ENCODE results near the gene MYOCD.

MYOCD gene

DNA sequence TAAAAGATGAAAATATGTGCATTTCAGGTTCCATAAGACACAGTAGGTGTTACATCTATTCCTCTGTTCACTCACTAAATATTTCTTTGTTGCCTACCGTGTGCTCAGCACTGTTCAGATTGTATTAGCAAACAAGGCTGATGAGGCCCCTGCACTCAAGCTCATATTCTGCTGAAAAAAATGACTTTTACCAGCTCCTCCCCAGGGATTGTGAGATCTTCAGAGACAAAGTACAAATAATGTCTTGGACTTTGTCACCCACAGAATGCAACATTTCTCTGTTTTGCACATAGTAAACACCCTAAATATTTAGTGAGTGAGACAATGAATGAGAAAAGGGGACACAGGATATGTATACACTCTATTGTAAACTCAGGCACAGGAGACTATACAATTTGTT, 21.9 kb upstream of the MYOCD start:
- DNase-seq (ENCODE audit: low read depth): no peak

GRCh38 chr17:12644623-12645022, 21.1 kb upstream of the MYOCD start:
- DNase-seq (ENCODE audit: low read depth): no peak

DNA sequence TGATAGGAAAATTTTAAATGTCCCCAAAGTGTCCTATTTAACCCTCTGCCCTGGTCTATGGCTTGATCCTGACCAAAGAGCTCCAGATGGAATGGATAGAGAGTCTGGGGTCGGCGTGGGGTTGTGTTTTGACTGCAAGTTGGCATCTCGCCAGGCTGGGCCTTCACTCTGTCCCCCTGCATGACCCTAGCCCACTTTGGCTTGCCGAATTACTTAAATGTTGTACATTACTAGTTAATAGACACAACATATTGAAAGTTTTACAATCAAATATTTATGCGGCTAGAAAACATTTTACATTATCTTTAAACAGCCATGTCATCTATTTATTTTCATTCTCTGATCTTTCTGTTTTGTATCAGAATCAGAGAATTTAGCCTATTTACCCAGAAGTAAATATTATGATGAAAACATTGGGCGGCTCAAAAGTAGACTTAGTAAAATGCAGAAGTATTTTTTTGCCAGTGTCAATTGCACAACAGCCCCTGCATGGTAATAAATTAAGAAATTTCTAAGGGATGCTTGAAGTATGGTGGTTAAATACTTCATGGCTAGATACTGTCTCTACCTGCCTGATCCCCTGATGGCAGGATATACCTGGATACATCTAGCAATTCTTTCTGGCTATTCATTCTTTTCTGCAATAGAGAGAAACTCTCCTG, 18.8 kb upstream of the MYOCD start:
- no peak for DNase-seq (ENCODE audit: low read depth)

- DNase-seq (ENCODE audit: low read depth): no peak
Measured at GRCh38 chr17:12648498-12648897, 17.2 kb upstream of the MYOCD start.

DNA sequence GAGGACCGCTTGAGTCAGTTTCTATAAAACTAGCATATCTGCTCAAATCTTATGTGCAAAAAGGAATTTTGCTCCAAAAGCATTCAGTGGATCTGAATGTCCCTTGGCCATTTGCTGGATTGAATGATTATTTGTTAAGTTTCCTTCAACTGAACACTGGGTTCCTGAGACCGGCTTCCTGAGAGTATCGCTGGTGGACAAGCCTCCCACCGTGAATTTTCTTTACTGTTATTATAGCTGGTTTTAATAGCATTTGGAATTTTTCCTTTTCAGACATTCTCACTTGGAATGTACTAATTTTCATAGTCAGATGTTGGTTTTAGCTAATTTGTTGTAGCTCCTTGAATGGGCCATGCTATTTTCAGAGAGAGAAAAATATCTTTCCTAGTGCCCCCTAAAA, 9.8 kb upstream of the MYOCD start:
- no peak for DNase-seq (ENCODE audit: low read depth)

DNA sequence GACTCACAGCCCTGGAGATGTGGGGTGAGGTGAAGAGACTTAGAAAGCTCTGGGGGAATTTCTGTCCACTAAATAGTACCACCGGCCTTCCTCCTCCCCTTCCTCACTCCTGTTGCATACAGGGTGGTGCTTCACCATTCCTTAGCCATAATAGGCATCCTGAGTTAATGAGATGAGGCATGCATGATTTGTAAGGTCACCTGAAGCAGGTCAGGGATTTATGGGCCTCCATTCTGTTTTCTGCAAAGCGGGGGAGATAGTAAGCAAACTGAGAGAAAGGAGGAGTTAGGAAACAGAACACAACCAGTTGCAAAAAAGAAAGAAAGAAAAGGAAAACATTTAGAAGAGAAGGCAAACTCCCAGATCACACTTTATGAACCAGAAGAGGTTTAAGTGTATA, 9.3 kb upstream of the MYOCD start:
- no peak for DNase-seq (ENCODE audit: low read depth)

DNA sequence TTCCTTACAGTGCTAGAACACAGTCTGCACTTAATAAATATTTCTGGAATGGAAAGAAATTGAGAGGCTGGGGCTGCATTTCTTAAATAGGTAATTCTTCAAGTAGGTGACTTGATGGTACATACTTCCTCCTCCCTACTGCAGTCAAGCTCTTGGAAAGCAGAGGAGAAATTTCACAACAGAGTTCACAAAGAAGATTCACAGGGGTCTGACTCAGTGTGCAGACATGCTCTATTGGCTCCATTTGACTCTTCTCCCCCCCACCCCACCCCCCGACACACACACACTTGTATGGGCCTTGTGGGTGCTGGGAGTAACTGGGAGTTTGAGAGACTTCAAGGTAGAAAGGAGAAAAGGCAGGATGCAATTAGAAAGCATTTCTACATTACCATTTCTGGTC, 6.2 kb upstream of the MYOCD start:
- no peak for DNase-seq (ENCODE audit: low read depth)

DNA sequence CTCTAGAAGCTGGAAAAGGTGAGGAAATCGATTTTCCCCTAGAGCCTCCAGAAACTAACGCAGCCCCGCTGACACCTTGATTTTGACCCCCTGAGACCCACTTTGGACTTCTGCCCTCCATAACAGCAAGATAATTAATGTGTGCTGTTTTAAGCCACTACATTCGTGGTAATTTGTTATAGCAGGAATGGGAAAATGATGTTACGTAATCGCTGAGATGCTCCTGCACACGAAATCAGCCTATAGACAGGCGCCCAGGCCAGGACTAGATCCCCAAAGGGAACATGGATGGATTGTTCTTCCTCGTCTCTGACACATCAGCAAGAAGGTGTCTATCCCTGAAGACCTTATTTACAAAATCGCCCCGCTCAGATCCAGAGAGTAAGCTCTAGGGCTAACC, 1.4 kb upstream of the MYOCD start:
- no peak for DNase-seq (ENCODE audit: low read depth)

DNA sequence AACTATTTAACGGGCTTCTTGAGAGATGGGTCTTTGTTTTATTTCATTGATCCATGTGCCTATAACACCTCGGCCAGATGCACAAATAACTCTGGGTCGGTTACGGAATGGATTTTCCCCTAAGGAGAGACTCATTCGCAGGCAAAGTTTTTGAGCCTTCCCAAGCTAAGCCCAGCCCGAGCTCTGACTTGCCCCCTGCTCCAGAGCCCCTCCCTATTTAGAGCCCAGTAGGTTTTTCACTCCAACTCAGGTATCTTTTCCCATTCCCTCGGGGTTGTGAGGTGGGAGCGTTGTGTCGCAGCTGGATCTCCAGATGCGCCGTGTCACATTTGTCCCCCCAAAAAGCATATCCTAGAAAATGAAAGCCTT, 812 bp upstream of the MYOCD start:
- no peak for DNase-seq (ENCODE audit: low read depth)

GRCh38 chr17:12666718-12667117, 1.0 kb downstream of the MYOCD start:
- DNase-seq (ENCODE audit: low read depth): no peak

DNA sequence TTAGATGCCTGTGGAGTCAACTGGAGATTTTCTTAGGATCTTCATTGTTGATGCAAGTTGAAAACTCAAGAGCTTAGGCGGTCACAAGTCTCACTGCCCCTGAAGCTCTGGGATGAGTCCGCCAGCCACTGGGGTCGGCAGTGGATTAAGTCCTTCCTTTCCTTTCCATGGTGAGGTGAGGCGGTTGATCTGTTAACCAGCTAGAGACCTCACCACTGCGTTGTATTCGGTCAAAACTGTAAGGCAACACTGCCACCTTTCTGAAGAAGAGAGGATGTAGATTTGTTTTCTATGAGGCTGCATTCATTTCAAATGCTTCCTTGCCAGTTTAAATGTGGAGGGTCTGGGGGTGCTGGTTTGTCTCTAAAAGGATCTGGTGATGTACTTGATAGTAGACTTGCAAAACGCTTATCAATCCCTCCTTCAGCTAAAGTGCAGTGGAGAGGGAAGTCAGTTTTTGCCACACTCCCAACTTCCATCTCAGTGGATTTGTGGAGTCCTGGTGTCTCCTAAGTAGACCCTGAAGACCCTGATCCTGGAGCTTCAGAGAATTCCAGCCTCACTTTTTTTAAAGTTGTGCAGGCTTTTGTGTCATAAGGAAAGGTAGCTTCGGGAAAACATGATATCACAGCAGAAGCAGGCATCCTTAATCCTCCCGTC, 1.7 kb downstream of the MYOCD start:
- no peak for DNase-seq (ENCODE audit: low read depth)

- DNase-seq (ENCODE audit: low read depth): no peak
Measured at GRCh38 chr17:12671906-12672305, 6.2 kb downstream of the MYOCD start.

DNA sequence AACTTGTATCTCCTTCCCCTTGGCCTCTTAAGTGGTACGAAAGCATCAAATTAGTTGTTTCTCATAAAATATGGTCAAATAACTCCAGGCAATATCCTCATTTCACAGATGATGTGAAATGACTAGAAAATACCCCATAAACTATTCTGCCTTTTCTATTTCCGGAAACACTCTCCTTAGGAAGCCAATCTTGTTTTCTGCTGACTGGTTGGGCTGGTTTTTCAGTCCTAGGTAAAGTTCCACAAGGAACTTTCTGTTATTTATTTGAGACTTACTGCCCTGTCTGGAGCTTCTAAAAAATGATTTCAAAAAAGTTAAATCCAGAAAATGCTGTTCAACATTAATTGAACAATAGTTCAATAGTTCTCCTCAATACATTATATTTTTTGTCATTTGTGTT, 7.3 kb downstream of the MYOCD start:
- no peak for DNase-seq (ENCODE audit: low read depth)

DNA sequence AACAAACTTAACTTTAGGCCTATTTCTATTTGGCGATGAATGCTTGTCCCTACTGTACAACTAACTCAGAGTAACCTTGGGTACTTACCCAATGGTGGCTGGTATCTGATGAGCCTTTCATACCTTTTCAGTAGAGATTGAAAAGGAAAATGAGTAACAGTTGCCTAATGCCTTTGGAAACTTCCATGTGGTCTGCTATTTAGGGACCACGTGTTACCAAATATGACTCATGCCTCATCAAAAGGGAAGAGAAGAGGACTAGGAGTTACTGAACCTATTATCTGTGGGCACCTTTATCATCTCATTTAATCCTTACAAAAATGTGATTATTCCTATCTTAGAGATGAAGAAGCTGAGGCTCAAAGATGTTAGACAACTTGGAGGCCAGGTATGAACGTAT, 8.1 kb downstream of the MYOCD start:
- DNase-seq (ENCODE audit: low read depth): no peak

DNA sequence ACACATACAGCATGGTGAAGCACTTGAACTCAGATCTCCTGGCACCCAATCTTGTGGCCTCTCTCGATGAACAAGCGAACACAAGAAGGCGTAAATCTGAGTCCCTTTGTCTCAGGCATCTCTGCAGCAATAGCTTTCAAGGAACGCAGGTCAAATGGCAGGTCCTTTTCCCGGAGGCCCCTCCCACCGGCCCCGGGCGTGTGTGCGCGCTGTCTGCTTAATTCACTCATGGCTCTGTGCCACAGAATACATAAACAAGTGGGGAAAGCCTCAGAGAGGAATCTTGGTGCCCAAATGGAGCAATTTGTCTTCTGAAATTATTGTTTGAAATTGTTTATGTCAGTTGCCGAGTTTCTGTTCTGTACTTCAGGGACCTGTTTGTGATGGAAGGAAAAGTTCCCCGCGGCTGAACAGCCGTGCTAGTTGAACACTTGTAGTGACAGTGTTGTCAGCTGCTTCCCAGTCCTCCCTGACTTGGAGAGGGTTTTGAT, 14.8 kb downstream of the MYOCD start:
- DNase-seq (ENCODE audit: low read depth): no peak

DNA sequence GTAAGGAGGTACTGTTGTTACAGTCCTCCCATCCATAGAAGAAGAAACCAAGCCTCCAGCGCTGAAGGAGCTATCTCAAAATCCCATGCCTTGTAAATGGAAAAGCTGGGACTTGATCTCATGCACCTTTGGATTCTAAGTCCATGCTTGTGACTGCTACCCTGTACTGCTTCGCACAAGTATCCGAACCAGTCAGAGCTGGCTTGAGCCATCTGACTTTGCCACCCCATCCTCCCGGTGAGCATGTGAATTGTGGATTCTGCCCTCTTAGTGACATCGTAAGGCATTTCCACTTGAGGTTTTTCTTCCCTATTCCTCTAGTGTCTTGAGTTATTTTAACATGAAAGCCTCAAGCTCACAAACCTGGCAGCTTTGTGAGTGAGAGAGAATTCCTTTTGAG, 15.3 kb downstream of the MYOCD start:
- DNase-seq (ENCODE audit: low read depth): no peak

- no peak for DNase-seq (ENCODE audit: low read depth)
Measured at GRCh38 chr17:12683299-12683698, 17.6 kb downstream of the MYOCD start.

GRCh38 chr17:12686486-12686885, 20.8 kb downstream of the MYOCD start:
- no peak for DNase-seq (ENCODE audit: low read depth)

- no peak for DNase-seq (ENCODE audit: low read depth)
Measured at GRCh38 chr17:12688382-12688781, 22.7 kb downstream of the MYOCD start.

GRCh38 chr17:12691173-12691572, 25.5 kb downstream of the MYOCD start:
- no peak for DNase-seq (ENCODE audit: low read depth)

DNA sequence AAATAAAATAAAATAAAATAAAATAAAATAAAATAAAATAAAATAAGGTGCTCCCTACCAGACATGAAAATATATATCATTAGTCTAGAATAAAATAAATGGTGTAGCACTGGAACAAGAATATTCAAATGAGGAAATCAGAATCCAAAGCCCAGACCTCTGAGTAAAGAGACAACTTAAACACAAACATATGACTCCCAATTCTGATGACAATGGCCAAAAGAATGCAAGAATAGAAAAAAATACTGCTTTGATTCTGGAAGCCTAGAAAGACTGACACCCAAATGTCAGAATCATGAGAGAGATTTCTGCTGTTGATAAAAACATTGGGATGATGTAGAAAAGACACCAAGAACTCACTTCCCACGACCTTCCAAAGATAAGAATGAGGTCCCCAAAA, 27.9 kb downstream of the MYOCD start:
- DNase-seq (ENCODE audit: low read depth): no peak

- no peak for DNase-seq (ENCODE audit: low read depth)
Measured at GRCh38 chr17:12706070-12706469, 40.4 kb downstream of the MYOCD start.

GRCh38 chr17:12709063-12709462, 43.4 kb downstream of the MYOCD start:
- DNase-seq (ENCODE audit: low read depth): no peak

- no peak for DNase-seq (ENCODE audit: low read depth)
Measured at GRCh38 chr17:12712415-12712814, 46.7 kb downstream of the MYOCD start.

All from stimulated activated CD8-positive, alpha-beta memory T cell treated with anti-CD3 and anti-CD28 coated beads, Interleukin-12 subunit alpha, Interleukin-12 subunit beta, amount 100 ng/mL, for 4 hours (primary cell).